ENCODE measurements around the gene HECTD1.
"Not testable (repeated sequence)": the region's sequence is repeated elsewhere in the genome, so short reads cannot be mapped to it uniquely, and the experiment has no call there.

Gene HECTD1

GRCh38 chr14:31085027-31085426 lies 122.6 kb downstream of the HECTD1 start:
- DNase-seq, result no peak

DNA sequence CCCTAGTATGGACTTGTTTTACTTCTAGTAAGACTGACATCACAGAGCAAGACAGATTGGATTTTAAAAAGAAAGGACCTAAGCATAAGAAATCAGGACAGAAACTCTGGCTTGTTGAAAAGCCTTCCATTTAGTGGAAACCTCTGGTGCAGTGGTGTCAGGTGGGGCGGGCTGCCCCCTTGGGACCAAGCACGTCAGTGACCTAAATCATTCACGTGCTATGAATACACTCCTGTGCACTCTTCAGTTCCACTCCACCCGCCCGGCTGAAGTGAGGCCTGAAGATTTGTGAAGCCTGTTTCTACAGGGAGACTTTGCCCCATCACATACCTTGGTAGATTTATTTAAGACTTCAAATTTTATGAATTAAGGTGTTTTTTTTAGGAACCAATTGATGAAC lies 123.2 kb downstream of the HECTD1 start:
- no peak for DNase-seq

GRCh38 chr14:31083781-31084180 lies 123.8 kb downstream of the HECTD1 start:
- DNase-seq, result no peak

DNA sequence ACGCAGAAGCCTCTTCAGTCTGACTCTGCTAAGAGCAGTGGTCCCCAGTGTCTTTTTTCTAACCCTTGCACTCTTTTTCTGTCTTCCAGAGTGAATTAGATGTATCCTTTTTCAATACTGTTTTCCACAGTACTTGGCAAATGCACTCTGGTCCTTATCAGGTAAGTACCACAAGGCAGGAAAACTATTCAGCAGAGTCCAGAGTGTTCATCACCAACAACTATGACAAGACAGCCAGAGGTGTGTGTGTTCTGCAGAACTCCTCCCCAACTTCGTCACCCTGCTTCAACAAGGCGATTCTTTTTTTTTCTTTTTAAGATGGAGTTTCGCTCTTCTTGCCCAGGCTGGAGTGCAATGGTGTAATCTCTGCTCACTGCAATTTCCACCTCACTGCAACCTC lies 127.1 kb downstream of the HECTD1 start:
- no peak for DNase-seq

DNA sequence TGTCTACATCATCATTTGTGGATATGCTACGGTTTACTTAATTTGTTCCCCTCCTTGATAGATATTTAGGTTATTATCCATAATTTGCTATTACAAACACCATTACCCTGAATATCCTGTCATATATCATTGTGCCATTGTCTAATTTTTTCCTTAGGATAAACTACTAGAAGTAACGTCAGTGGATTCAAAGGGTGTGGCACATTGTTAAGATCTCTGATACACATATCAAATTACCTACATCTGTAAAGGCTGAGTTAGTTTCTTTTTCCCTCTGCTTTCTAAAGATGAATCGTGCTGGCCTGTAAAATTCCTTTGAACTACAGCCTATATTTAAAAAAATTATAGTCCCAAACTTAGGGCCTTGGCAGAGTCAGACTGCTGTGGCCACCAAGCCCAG lies 127.5 kb downstream of the HECTD1 start:
- DNase-seq, result no peak

- DNase-seq, result no peak
Measured at GRCh38 chr14:31078766-31079165, 128.8 kb downstream of the HECTD1 start.

- no peak for DNase-seq
Measured at GRCh38 chr14:31075144-31075543, 132.4 kb downstream of the HECTD1 start.

DNA sequence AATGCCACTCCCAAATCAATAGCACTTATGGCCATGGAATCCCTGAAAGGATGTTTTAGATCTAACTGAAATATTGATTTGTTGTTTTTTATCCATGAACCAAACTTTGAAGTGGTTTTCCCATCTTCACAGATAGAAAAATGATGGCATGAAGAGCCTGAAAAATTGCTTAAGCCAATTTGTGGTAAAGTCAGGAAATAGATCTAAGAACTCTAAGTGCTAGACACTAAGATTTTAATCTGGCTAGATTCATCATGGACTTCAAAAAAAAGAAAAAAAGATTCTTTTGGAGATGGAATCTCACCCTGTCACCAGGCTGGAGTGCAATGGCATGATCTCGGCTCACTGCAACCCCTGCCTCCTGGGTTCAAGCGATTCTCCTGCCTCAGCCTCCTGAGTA lies 136.4 kb downstream of the HECTD1 start:
- DNase-seq, result no peak

- no peak for DNase-seq
Measured at GRCh38 chr14:31070431-31070830, 137.2 kb downstream of the HECTD1 start.

- DNase-seq, result no peak
Measured at GRCh38 chr14:31069343-31069742, 138.2 kb downstream of the HECTD1 start.

- no peak for DNase-seq
Measured at GRCh38 chr14:31068235-31068634, 139.4 kb downstream of the HECTD1 start.

DNA sequence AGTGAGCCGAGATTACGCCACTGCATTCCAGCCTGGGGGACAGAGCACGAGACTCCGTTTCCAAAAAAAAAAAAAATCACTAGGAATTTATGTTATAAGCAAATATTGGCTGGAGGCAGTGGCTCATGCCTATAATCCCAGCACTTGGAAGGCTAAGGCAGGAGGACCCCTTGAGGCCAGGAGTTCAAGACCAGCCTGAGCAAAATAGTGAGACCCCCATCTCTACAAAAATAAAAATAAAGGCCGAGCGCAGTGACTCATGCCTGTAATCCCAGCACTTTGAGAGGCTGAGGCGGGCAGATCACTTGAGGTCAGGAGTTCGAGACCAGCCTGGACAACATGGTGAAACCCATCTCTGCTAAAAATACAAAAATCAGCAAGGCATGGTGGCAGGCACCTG lies 144.7 kb downstream of the HECTD1 start:
- not testable (repeated sequence) for DNase-seq

DNA sequence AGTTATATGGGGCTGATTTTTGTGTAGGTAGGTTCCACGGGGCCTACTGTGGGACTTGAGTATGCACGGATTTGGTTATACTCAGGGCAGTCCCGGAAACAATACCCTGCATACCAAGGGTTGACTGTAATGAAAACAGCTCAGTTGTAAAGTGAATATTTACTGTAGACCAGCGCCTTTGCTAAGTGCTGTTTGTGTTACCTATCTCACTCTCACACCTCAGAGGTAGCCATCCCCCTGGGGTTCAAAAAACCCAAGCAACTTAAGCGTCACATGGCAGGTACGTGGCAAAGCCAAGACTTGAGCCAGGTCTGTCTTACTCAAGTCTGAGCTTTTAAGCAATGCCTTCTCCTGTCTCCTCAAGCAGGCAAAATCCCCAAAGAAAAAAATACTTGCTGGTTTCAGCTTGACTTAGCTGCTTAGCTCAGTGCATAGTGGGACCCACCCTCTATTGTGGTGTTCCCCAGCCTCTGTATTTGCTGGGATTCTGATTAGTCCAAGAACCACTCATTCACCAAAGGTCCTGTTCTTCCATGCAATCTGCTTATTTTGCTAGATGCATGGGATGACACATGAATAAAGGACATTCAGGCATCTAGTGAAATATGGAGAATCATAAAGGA lies 147.2 kb downstream of the HECTD1 start:
- no peak for DNase-seq

DNA sequence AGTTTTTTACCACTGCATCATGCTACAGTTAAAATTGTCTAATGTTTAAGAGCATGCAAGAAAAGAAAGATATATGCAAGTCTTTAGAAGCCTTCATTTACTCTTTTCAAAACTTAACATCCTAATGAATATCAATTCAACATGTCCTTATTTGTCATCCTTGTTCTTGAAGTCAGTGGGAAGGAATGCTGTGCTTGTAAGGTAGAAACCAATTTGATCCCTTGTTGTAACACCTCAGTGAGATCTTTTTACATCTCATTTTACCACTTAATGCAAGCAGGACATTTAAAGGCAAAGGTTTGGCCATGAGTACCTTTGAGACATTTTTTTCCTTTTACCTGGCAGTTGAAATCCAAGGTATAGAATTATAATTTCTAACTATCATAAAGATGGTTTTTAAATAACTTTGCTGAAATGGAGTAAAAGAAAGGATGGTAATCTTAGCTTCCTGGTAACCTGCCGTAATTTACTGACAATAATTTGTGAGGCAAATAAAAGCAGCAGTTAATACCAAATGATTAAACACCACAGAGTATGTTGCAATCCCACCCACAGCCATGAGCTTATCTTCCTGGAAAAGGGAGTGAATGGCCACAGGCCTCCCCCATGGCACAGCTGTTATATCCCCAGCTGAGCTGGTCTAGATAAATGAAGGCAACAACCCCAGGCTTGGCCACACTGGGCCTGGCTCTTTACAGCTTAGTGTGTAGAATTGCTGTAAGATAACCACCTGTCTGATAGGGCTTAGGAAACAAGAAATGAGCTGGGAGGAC lies 148.3 kb downstream of the HECTD1 start:
- no peak for DNase-seq

GRCh38 chr14:31057701-31058364 lies 149.8 kb downstream of the HECTD1 start:
- DNase-seq, result no peak

DNA sequence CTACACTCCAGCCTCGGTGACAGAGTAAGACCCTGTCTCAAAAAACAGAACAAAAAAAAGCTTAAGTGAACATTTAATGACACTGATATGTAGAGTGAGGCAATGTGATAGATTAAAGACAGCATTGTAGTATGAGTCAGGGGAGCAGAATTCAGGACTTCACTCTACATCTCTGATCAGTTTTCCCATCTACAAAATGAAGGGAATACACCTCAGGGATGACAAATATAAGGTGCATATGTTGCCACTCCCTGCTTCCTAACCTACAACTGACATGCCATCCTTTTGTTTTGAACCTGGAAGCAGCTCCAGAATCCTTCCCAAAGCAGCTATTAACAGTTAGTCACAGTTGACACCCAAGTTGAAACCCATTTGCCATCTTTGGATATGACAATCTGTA lies 150.6 kb downstream of the HECTD1 start:
- DNase-seq, result no peak

DNA sequence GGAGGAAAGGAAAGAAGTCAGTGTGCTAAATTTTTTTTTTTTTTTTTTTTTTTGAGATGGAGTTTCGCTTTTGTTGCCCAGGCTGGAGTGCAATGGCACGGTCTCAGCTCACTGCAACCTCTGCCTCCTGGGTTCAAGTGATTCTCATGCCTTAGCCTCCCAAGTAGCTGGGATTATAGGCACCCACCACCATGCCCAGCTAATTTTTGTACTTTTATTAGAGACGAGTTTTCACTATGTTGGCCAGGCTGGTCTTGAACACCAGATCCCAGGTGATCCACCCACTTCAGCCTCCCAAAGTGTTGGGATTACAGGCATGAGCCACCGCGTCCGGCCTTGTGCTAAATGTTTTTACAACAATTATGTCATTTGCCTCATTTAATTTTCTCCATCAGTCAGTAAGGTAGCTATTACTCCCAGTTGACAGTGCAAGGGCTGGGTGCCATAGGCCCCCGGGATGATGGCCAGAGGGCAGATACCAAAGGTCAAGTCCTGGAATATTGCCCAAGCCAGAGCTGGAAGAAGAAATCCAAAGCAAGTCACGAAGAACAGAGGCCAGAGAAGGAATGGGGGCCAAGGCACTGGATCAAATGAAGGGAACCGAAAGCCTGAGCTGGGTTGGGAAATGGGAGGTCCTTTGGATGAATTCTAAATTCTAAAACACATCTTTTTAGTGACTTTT lies 154.5 kb downstream of the HECTD1 start:
- not testable (repeated sequence) for DNase-seq

DNA sequence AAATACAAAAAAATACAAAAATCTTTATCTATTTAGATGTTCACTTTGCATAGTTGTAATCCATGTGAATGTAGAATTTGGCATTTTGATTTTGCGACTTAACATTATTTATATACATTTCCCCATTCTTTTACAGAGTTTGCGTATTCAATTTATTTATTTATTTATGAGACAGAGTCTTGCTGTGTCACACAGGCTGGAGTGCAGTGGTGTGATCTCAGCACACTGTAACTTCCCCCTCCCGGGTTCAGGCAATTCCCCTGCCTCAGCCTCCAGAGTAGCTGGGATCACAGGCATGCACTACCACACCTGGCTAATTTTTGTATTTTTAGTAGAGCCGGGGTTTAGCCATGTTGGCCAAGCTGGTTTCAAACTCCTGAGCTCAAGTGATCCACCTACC lies 156.1 kb downstream of the HECTD1 start:
- no peak for DNase-seq

DNA sequence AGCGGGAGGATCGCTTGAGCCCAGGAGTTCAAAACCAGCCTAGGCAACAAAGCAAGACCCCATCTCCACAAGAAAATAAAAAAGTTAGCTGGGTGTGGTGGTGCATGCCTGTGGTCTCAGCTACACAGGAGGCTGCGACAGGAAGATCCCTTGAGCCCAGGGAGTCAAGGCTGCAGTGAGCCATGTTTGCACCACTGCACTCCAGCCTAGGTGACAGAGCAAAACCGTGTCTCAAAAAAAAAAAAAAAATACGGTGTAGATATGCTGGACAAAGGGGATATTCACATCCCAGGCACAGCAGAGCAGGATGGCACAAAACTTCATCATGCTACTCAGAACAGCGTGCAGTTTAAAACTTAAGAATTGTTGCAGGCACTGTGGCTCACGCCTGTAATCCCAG lies 156.6 kb downstream of the HECTD1 start:
- DNase-seq, result no peak
